MCF 10A (cell line): Measurements from ENCODE around the gene GTF2A2. TPM values are rescaled to one million over a fixed set of nuclear protein-coding genes. Genes with fewer than 3 reads are reported as not detected.

ENCODE experiments used
- BruUV-seq: library from RNA; stranded (reverse); fragments of 400-500 nt; replicated peaks from 2 replicates; lab custom pipeline; 2021; lab: Mats Ljungman, UMichigan
- CTCF ChIA-PET: fragments of 300-600 bp; sonication (Branson Sonifier 250); formaldehyde crosslinking; extraction: SDS; loops from one replicate; lab custom pipeline; 2021; ENCODE audit warnings: antibody characterized with exemption, inconsistent platforms; lab: Yijun Ruan, JAX
- POLR2A ChIA-PET: fragments of 300-600, 350-650 bp; sonication (Branson Sonifier 250); formaldehyde crosslinking; extraction: SDS; loops from one replicate; lab custom pipeline; 2020; ENCODE audit warnings: antibody characterized with exemption, inconsistent platforms; lab: Yijun Ruan, JAX
- DNase-seq: peaks from one replicate; pipeline ENCODE4 v3.0.0-alpha.2; 2018; ENCODE audit not compliant: unreplicated experiment
- H3K27ac Mint-ChIP-seq: one replicate; pipeline ENCODE4 v1.8.0; 2022; ENCODE audit warnings: mild to moderate bottlenecking, low read depth, mixed read lengths; ENCODE audit not compliant: unreplicated experiment
- H3K27me3 Mint-ChIP-seq: one replicate; pipeline ENCODE4 v1.8.0; 2022; ENCODE audit warnings: mixed read lengths; ENCODE audit not compliant: insufficient read depth, unreplicated experiment
- H3K36me3 Mint-ChIP-seq: one replicate; pipeline ENCODE4 v1.8.0; 2022; ENCODE audit warnings: mild to moderate bottlenecking, moderate library complexity, mixed read lengths; ENCODE audit not compliant: insufficient read depth, unreplicated experiment
- H3K4me1 Mint-ChIP-seq: one replicate; pipeline ENCODE4 v1.8.0; 2022; ENCODE audit warnings: mixed read lengths; ENCODE audit not compliant: insufficient read depth, unreplicated experiment
- H3K4me3 Mint-ChIP-seq: one replicate; pipeline ENCODE4 v1.8.0; 2022; ENCODE audit warnings: mild to moderate bottlenecking, moderate library complexity, mixed read lengths; ENCODE audit not compliant: unreplicated experiment
- H3K9me3 Mint-ChIP-seq: one replicate; pipeline ENCODE4 v1.8.0; 2022; ENCODE audit warnings: mixed read lengths; ENCODE audit not compliant: unreplicated experiment
- intact Hi-C: fragments of 100-400 bp; cut with micrococcal nuclease; formaldehyde crosslinking; loops from 2 replicates; pipeline ENCODE4 v1.14.1; 2022
- total RNA-seq: library from RNA; stranded (reverse); gene quantifications from 2 replicates; pipeline ENCODE4 v1.2.3, GENCODE V29; 2022
- TF ChIP-seq, protein P1 (sequence below): fragments of 200-600 bp; IDR thresholded peaks from one replicate; pipeline ENCODE4 v1.8.0; 2022; ENCODE audit warnings: antibody characterized with exemption, mild to moderate bottlenecking; ENCODE audit not compliant: unreplicated experiment

GTF2A2 gene
- total RNA-seq, 1 experiment from 2014 or later = 152 TPM

DNA sequence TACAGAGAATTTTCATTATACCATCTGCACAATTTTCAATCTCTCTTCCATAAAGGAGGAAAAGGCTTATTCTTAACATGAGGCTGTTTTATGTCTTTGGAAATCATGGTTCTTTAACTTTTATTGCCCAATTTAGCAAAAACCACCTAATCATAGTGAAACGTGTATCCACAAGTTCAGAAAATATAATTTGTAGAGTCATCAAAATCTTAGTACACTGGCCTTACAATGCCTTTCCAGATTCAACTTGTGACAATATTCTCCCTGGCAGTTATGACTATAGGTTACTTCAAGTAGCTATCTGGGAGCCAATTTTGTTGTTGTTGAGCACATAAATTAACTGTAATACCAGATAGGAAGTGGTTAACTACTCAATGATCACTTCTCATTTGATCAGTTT lies 20.9 kb upstream of the GTF2A2 start:
- H3K27me3 Mint-ChIP-seq = no peaks in the 10 kb centered on the region
- H3K36me3 Mint-ChIP-seq = peaks cover 97% of the 10 kb centered on the region
- DNase-seq = no peak
- no peak overlapping the region for H3K4me3 Mint-ChIP-seq
- no peak overlapping the region for H3K27ac Mint-ChIP-seq
- no TSS peak for BruUV-seq
- TF ChIP-seq, protein P1, sequence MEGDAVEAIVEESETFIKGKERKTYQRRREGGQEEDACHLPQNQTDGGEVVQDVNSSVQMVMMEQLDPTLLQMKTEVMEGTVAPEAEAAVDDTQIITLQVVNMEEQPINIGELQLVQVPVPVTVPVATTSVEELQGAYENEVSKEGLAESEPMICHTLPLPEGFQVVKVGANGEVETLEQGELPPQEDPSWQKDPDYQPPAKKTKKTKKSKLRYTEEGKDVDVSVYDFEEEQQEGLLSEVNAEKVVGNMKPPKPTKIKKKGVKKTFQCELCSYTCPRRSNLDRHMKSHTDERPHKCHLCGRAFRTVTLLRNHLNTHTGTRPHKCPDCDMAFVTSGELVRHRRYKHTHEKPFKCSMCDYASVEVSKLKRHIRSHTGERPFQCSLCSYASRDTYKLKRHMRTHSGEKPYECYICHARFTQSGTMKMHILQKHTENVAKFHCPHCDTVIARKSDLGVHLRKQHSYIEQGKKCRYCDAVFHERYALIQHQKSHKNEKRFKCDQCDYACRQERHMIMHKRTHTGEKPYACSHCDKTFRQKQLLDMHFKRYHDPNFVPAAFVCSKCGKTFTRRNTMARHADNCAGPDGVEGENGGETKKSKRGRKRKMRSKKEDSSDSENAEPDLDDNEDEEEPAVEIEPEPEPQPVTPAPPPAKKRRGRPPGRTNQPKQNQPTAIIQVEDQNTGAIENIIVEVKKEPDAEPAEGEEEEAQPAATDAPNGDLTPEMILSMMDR = no peak
- ChIA-PET CTCF (no interaction called here), POLR2A (interaction anchor here (0.7 to 1.0 kb wide), 3 partner anchors 10 to 694 kb away, joined by 3 to 5 read pairs (median 4); partner anchors contain the start of gene BNIP2)
- H3K9me3 Mint-ChIP-seq = no peaks in the 10 kb centered on the region
- no peaks in the 10 kb centered on the region for H3K4me1 Mint-ChIP-seq
- intact Hi-C loops = no loop called here

DNA sequence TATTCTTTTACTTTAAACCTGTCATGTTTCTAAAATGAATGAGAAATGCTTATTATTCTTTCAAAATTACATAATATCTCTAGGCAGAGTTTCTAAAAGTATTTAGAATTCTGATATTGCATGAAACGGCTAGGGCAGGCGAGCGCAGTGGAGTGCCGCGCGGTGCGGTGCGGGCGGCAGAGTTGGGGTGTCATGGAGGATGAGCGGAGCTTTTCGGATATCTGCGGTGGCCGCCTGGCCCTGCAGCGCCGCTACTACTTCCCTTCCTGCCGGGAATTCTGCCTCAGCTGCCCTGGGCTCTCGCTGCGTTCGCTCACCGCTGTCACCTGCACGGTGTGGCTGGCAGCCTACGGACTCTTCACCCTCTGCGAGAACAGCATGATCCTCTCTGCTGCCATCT lies 19.2 kb upstream of the GTF2A2 start:
- BruUV-seq = no TSS peak
- H3K9me3 Mint-ChIP-seq = no peaks in the 10 kb centered on the region
- TF ChIP-seq, protein P1 = no peak
- CTCF ChIA-PET = no interaction called here
- no peak for DNase-seq
- no peaks in the 10 kb centered on the region for H3K4me1 Mint-ChIP-seq
- H3K36me3 Mint-ChIP-seq = peaks cover 100% of the 10 kb centered on the region
- H3K4me3 Mint-ChIP-seq = no peak overlapping the region
- H3K27me3 Mint-ChIP-seq = no peaks in the 10 kb centered on the region
- intact Hi-C loops = no loop called here
- POLR2A ChIA-PET = interaction anchor here (1.0 kb wide), 1 partner anchor 11 kb away, joined by 3 read pairs; no protein-coding TSS in a partner anchor
- no peak overlapping the region for H3K27ac Mint-ChIP-seq

DNA sequence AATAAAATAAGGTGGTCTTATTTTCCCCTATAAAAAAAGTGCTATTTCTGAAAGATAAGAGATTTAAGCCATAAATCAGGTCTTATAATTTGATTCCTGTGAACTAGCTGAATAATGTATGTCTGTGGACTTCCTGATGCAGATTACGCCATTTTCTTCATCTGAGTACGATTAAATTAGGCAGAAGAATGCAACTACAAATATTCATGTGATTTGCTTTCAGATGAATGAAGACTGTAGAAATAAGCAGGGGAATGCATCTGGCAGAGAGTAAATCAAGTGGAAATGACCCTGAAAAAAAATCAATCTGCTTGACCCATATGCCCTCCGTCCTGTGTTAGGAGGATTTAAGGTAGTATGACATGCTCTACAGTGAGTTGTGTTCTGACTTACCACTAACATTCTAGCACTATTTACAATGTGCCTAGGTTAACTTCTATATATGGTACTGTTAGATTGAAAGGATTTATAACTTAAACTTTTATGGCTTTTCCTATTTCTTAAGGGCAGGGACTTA lies 17.1 kb upstream of the GTF2A2 start:
- no TSS peak for BruUV-seq
- Mint-ChIP-seq H3K27ac (no peak overlapping the region), H3K4me3 (no peak overlapping the region), H3K9me3 (no peaks in the 10 kb centered on the region), H3K4me1 (no peaks in the 10 kb centered on the region), H3K27me3 (no peaks in the 10 kb centered on the region), H3K36me3 (peaks cover 97% of the 10 kb centered on the region)
- TF ChIP-seq, protein P1 = no peak
- POLR2A ChIA-PET = no interaction called here
- no peak for DNase-seq
- CTCF ChIA-PET = no interaction called here
- intact Hi-C loops = no loop called here

DNA sequence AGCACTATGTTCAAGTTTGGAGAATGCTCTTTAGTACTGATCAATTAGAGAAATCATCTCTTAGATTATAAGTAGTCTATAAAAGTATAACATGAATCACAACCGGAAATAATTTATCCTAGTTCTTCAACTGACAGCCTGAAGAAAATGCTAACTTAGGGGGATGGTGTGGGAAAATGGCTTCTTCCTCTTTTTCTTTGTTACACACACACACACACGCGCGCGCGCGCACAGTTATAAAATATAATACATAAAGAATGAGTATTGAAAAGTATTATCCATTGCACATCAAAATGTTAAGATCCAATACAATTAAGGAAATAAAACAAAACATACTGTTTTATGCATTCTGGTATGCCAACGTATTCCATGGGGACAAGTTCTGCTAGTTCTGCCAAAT lies 11.2 kb upstream of the GTF2A2 start:
- no TSS peak for BruUV-seq
- CTCF ChIA-PET = interaction anchor here (0.5 kb wide), 1 partner anchor 44 kb away, joined by 3 read pairs; no protein-coding TSS in a partner anchor
- DNase-seq = no peak
- POLR2A ChIA-PET = interaction anchor here (0.8 to 1.7 kb wide), 2 partner anchors 11 to 20 kb away, joined by 4 to 6 read pairs; partner anchors contain the start of genes BNIP2 and GTF2A2
- TF ChIP-seq, protein P1 = no peak
- no peak overlapping the region for H3K4me3 Mint-ChIP-seq
- H3K27ac Mint-ChIP-seq = no peak overlapping the region
- H3K9me3 Mint-ChIP-seq = no peaks in the 10 kb centered on the region
- H3K27me3 Mint-ChIP-seq = no peaks in the 10 kb centered on the region
- no peaks in the 10 kb centered on the region for H3K4me1 Mint-ChIP-seq
- H3K36me3 Mint-ChIP-seq = peaks cover 94% of the 10 kb centered on the region
- intact Hi-C loops = no loop called here
